ENCODE data around the gene RPL36AL. TPM values are rescaled to one million over a fixed set of nuclear protein-coding genes. Genes with fewer than 3 reads are reported as not detected.

The RPL36AL gene
- total RNA-seq (151 and 171 TPM in 2 replicates), polyA plus RNA-seq (169 and 263 TPM in 2 replicates), polyA minus RNA-seq (166 and 201 TPM in 2 replicates)
- 361 TPM for total RNA-seq (2013)

DNA sequence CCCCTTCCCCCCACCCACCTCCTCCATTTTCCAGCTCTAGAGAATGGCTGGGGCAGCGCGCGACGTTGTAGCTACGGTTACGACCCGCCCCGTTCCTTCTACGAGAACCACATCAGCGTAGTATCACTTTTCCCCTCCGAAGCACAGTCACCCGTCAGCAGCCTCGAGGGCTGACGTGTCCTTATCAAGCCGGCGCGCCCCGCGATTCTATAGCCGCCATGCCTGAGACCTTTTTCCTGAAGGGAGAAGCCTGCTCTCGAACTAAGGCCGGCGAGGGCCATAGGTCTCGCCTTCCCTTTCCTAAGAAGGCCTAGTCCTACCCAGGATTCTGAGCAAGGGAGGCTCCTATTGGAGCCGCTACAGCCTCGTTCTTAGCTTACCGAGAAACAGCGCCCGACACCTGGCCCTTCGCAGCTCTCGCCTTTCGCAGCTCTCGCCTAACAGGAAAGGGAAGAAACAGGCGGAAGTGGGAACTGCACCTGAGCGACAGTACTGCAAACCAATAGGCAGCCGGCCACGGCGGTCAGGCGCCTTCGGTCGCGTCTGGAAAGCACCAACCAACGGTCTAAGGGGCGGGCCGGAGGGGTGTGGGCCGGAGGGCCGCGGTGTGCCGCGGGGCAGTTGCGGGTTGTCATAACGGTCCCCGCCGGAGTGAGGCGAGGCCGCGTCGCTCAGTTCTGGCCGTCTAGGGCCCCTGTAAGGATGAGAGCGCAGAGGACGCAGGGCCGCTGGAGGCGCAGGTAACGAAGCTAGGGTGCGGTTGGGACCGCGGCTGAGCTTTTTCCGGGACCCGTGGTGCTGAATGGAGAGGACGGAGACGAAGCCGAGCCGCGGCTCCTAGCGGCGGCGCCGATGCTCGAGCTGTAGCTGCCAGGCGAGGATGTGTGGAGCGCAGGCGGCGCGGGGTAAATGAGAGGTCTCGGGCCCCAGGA is at the start of gene RPL36AL, which contains the start of gene MGAT2:
Gene RPL36AL (minus strand): TSS at position 445 of the 932 bp plus-strand sequence. CDS start 1,522 bp downstream, outside the sequence.
Gene MGAT2 (plus strand): TSS at position 618 of the 932 bp plus-strand sequence. CDS start 470 bp downstream, outside the sequence.
- WGBS (ENCODE audit: insufficient coverage), result under 1% methylated on average over 85 of the region's 85 CpGs
- POLR2A ChIA-PET, result interaction anchor here (0.6 to 3.4 kb wide), 17 partner anchors 9 to 871 kb away, joined by 3 to 88 read pairs (median 4); partner anchors contain the start of genes DNAAF2, KLHDC2, LRR1 and NEMF
- H3K27me3 Mint-ChIP-seq, result no peaks in the 10 kb centered on the region

More for the DNA sequence above, at the start of gene RPL36AL, which contains the start of gene MGAT2:
- Mint-ChIP-seq H3K4me3 (peak within 1 kb of the TSS; percentile 99), H3K9me3 (ENCODE audit: insufficient read depth) (no peaks in the 10 kb centered on the region), H3K27ac (peak within 1 kb of the TSS; percentile 99), H3K4me1 (peaks cover 55% of the 10 kb centered on the region)
- DNase-seq (peak; percentile 98), ATAC-seq (ENCODE audit: low read depth) (peak; percentile 93)
- peak within 1 kb of the TSS; percentile 90 to 99 (median 97) for H3K4me3 ChIP-seq (ENCODE audit: control extremely low read depth in 1 of 5, extremely low read depth in 1 of 5, insufficient read depth in 1 of 5, low read depth in 2 of 5, low read length in 4 of 5)
- peaks cover 42% of the 10 kb centered on the region for H4K20me1 ChIP-seq (ENCODE audit: control insufficient read depth, insufficient read depth, low read length, poor library complexity, severe bottlenecking)
- peak within 1 kb of the TSS; percentile 88 for H3K4me2 ChIP-seq (replicated peaks; ENCODE audit: low read depth, low read length, poor library complexity, severe bottlenecking)
- peak within 1 kb of the TSS; percentile 76 for H2AFZ ChIP-seq (ENCODE audit: insufficient read depth, low read depth, low read length, poor library complexity, severe bottlenecking)
- H3K27me3 ChIP-seq (replicated peaks in 1 of 4; ENCODE audit: control extremely low read depth in 1 of 4, control insufficient read depth in 3 of 4, insufficient read depth in 4 of 4, low read length in 3 of 4), result no peaks in the 10 kb centered on the region
- peaks cover 6 to 19% of the 10 kb centered on the region in 2 experiments for H3K36me3 ChIP-seq (replicated peaks in 1 of 2; ENCODE audit: control extremely low read depth in 1 of 2, control insufficient read depth in 1 of 2, extremely low read depth in 1 of 2, insufficient read depth in 2 of 2, low read length in 1 of 2)
- CTCF ChIA-PET, result interaction anchor here (0.5 to 6.8 kb wide), 19 partner anchors 8 to 232 kb away, joined by 3 to 93 read pairs (median 4); partner anchors contain the start of genes DNAAF2, KLHDC1, KLHDC2 and LRR1
- peaks cover 76% of the 10 kb centered on the region for H3K79me2 ChIP-seq (ENCODE audit: control insufficient read depth, insufficient read depth, low read length)
- H3K9me3 ChIP-seq (ENCODE audit: control extremely low read depth in 1 of 3, control insufficient read depth in 2 of 3, insufficient read depth in 1 of 3, low read length in 2 of 3), result no peaks in the 10 kb centered on the region
- H3K4me1 ChIP-seq (ENCODE audit: control insufficient read depth in 2 of 2, insufficient read depth in 2 of 2, low read length in 2 of 2), result peaks cover 31 to 44% of the 10 kb centered on the region in 2 donors
- H3K27ac ChIP-seq (ENCODE audit: low read length in 2 of 2), result peak within 1 kb of the TSS; percentile 96 to 98
- TF ChIP-seq CTCF (IDR thresholded peaks at IDR 0.05) (peak; percentile 43), EZH2 (IDR thresholded peaks at IDR 0.05; ENCODE audit: borderline replicate concordance, insufficient read depth, low read depth, low read length, poor library complexity, severe bottlenecking) (no peak)
- H3K9ac ChIP-seq (ENCODE audit: low read length), result peak within 1 kb of the TSS; percentile 94
- intact Hi-C loops (cut with micrococcal nuclease), result loop anchor here (1.0 kb wide), 6 partner anchors 14 to 692 kb away; partner anchors contain the start of genes DMAC2L, L2HGDH, LRR1 and POLE2
